NB4 (cell line): ENCODE data around the gene NIPAL4.

Experiments
- MYC ChIP-seq: IDR thresholded peaks from 2 replicates; pipeline ENCODE4 v1.6.1; 2011; ENCODE audit warnings: low read depth, low read length
- POLR2A ChIP-seq: IDR thresholded peaks from 2 replicates; pipeline ENCODE4 v1.6.1; 2011; ENCODE audit warnings: mild to moderate bottlenecking; ENCODE audit not compliant: insufficient read length; ENCODE audit errors: extremely low read depth
- TF ChIP-seq, protein P1 (sequence below): IDR thresholded peaks from one replicate; pipeline ENCODE4 v1.5.1; 2012; ENCODE audit warnings: low read depth, low read length
- TF ChIP-seq, protein P2 (sequence below): IDR thresholded peaks from 2 replicates; pipeline ENCODE4 v1.6.1; 2011; ENCODE audit warnings: low read depth, low read length

DNA sequence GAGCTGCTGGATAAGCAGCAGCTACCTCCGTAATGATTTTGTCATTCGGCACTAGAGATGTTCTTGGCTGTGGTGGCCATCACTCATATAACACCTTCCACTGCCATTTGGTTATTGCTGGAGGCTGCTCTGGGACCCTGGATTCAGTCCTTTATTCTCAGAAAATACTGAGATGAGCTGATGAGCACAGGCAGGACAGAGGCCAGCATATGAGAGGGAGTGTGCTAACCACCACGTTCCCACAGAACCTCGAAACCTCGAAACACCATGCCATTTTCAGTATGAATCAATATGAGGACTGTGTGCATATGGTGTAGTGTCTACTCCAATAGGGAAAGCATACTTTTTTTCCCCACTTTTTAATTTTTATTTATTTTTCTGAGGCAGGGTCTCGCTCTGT, 59.0 kb downstream of the NIPAL4 start:
- TF ChIP-seq, protein P1, sequence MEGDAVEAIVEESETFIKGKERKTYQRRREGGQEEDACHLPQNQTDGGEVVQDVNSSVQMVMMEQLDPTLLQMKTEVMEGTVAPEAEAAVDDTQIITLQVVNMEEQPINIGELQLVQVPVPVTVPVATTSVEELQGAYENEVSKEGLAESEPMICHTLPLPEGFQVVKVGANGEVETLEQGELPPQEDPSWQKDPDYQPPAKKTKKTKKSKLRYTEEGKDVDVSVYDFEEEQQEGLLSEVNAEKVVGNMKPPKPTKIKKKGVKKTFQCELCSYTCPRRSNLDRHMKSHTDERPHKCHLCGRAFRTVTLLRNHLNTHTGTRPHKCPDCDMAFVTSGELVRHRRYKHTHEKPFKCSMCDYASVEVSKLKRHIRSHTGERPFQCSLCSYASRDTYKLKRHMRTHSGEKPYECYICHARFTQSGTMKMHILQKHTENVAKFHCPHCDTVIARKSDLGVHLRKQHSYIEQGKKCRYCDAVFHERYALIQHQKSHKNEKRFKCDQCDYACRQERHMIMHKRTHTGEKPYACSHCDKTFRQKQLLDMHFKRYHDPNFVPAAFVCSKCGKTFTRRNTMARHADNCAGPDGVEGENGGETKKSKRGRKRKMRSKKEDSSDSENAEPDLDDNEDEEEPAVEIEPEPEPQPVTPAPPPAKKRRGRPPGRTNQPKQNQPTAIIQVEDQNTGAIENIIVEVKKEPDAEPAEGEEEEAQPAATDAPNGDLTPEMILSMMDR, result no peak
- TF ChIP-seq POLR2A (no peak), MYC (no peak)
- TF ChIP-seq, protein P2, sequence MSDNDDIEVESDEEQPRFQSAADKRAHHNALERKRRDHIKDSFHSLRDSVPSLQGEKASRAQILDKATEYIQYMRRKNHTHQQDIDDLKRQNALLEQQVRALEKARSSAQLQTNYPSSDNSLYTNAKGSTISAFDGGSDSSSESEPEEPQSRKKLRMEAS, result no peak
